Right lung (tissue), 5 donors: ENCODE data around the gene DMXL2. TPM values are rescaled to one million over a fixed set of nuclear protein-coding genes. Genes with fewer than 3 reads are reported as not detected.
"Not testable (repeated sequence)": the region's sequence is repeated elsewhere in the genome, so short reads cannot be mapped to it uniquely, and the experiment has no call there.

Source experiments
- DNase-seq, 2 donors: peaks; one replicate each; pipeline ENCODE4 v3.0.0-alpha.2; 2013
- polyA plus RNA-seq, 5 donors: library from polyadenylated mRNA; unstranded; fragments of 120-200 nt; gene quantifications; one replicate each; pipeline versions ENCODE4 v1.2.1 to v1.2.3, GENCODE V29; 2013; ENCODE audit warnings: inconsistent platforms in 1 of 5, low replicate concordance in 1 of 5; ENCODE audit not compliant: insufficient read length in 5 of 5, insufficient read depth in 1 of 5

DMXL2 gene
- polyA plus RNA-seq, 5 donors, result 58.4 to 112 (median 78.0) TPM

- DNase-seq, result no peak
These were observed 891 bp upstream of the DMXL2 start for GRCh38 chr15:51623386-51623938.

- DNase-seq, result peak; percentile 52 to 60
These were observed 501 bp downstream of the DMXL2 start for GRCh38 chr15:51621936-51622603.

- no peak for DNase-seq
These were observed 1.3 kb downstream of the DMXL2 start for GRCh38 chr15:51621155-51621765.

- DNase-seq, result no peak
These were observed 1.9 kb downstream of the DMXL2 start for GRCh38 chr15:51620641-51621040.

- no peak for DNase-seq
These were observed 2.4 kb downstream of the DMXL2 start for GRCh38 chr15:51620122-51620521.

- DNase-seq, result no peak
These were observed 3.1 kb downstream of the DMXL2 start for GRCh38 chr15:51619331-51620035.

GRCh38 chr15:51617886-51618285 is 4.7 kb downstream of the DMXL2 start:
- no peak for DNase-seq

GRCh38 chr15:51613951-51614350 is 8.6 kb downstream of the DMXL2 start:
- no peak for DNase-seq

GRCh38 chr15:51612669-51613068 is 9.9 kb downstream of the DMXL2 start:
- not testable (repeated sequence) for DNase-seq

GRCh38 chr15:51603462-51603948 is 19.1 kb downstream of the DMXL2 start:
- DNase-seq, result not testable (repeated sequence)

GRCh38 chr15:51603002-51603401 is 19.6 kb downstream of the DMXL2 start:
- DNase-seq, result no peak

- no peak for DNase-seq
These were observed 20.1 kb downstream of the DMXL2 start for GRCh38 chr15:51602484-51602883.

- DNase-seq, result no peak
These were observed 20.8 kb downstream of the DMXL2 start for GRCh38 chr15:51601801-51602200.

GRCh38 chr15:51600114-51600513 is 22.5 kb downstream of the DMXL2 start:
- DNase-seq, result no peak

GRCh38 chr15:51589881-51590568 is 32.5 kb downstream of the DMXL2 start:
- DNase-seq, result no peak

- no peak for DNase-seq
These were observed 33.6 kb downstream of the DMXL2 start for GRCh38 chr15:51588966-51589365.

- no peak for DNase-seq
These were observed 36.6 kb downstream of the DMXL2 start for GRCh38 chr15:51585986-51586385.

- no peak for DNase-seq
These were observed 41.6 kb downstream of the DMXL2 start for GRCh38 chr15:51580982-51581381.

- DNase-seq, result no peak
These were observed 42.2 kb downstream of the DMXL2 start for GRCh38 chr15:51580385-51580784.

GRCh38 chr15:51579012-51579411 is 43.6 kb downstream of the DMXL2 start:
- DNase-seq, result no peak

GRCh38 chr15:51577636-51578304 is 44.8 kb downstream of the DMXL2 start:
- DNase-seq, result no peak
